ENCODE results near the gene RASSF5.

DNA sequence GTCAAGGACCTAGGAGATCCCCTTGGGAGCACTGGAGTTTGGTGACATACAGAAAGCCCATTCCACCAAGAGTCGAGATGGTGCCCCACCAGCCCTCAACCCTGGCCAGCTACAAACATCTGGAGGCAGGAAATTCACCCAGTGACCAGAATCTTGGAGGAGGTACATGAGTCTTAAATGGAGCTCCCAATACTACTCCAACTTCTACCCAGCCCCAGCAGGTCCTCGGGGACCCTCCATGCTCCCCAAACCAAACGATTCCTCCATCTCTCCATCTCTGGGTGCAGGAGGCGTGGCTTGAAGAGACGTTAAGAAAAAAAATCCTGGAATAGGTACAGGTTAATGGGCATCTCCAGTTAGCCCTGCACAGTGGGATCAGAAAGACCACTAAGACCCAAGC is 5.5 kb upstream of the RASSF5 start:
- TF ChIP-seq POLR2A (IDR thresholded peaks at IDR 0.05): no peak
- TF ChIP-seq POLR2AphosphoS5 (IDR thresholded peaks at IDR 0.05): no peak
- TF ChIP-seq, protein P1, sequence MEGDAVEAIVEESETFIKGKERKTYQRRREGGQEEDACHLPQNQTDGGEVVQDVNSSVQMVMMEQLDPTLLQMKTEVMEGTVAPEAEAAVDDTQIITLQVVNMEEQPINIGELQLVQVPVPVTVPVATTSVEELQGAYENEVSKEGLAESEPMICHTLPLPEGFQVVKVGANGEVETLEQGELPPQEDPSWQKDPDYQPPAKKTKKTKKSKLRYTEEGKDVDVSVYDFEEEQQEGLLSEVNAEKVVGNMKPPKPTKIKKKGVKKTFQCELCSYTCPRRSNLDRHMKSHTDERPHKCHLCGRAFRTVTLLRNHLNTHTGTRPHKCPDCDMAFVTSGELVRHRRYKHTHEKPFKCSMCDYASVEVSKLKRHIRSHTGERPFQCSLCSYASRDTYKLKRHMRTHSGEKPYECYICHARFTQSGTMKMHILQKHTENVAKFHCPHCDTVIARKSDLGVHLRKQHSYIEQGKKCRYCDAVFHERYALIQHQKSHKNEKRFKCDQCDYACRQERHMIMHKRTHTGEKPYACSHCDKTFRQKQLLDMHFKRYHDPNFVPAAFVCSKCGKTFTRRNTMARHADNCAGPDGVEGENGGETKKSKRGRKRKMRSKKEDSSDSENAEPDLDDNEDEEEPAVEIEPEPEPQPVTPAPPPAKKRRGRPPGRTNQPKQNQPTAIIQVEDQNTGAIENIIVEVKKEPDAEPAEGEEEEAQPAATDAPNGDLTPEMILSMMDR (IDR thresholded peaks at IDR 0.05): no peak
- TF ChIP-seq EP300 (IDR thresholded peaks at IDR 0.05; ENCODE audit: low read depth): no peak

Data from transverse colon (tissue), 4 donors.